Ishikawa (cell line): ENCODE measurements around the gene NR2F1.

Source experiments
- CEBPB ChIP-seq: IDR thresholded peaks from 2 replicates; pipeline ENCODE4 v1.6.1; 2012
- CREB1 ChIP-seq: IDR thresholded peaks from 2 replicates; pipeline ENCODE4 v1.6.1; 2012; ENCODE audit warnings: low read depth
- EP300 ChIP-seq: IDR thresholded peaks from 2 replicates; pipeline ENCODE4 v1.6.1; 2012; ENCODE audit warnings: borderline replicate concordance
- NFIC ChIP-seq: IDR thresholded peaks from 2 replicates; pipeline ENCODE4 v1.6.1; 2012
- TAF1 ChIP-seq: IDR thresholded peaks from 2 replicates; pipeline ENCODE4 v1.6.1; 2012; ENCODE audit warnings: low read depth, mild to moderate bottlenecking
- TCF12 ChIP-seq: IDR thresholded peaks from 2 replicates; pipeline ENCODE4 v1.6.1; 2012; ENCODE audit warnings: low read depth
- TEAD4 ChIP-seq: IDR thresholded peaks from 2 replicates; pipeline ENCODE4 v1.6.1; 2012
- YY1 ChIP-seq: IDR thresholded peaks from 2 replicates; pipeline ENCODE4 v1.6.1; 2012; ENCODE audit warnings: low read depth
- ZBTB7A ChIP-seq: IDR thresholded peaks from 2 replicates; pipeline ENCODE4 v1.6.1; 2012; ENCODE audit warnings: low read depth
- TF ChIP-seq, protein P1 (sequence below): IDR thresholded peaks from 2 replicates; pipeline ENCODE4 v1.6.1; 2012; ENCODE audit warnings: low read depth, mild to moderate bottlenecking
- TF ChIP-seq, protein P2 (sequence below): IDR thresholded peaks from 2 replicates; pipeline ENCODE4 v1.6.1; 2012
- TF ChIP-seq, protein P3 (sequence below): IDR thresholded peaks from 2 replicates; pipeline ENCODE4 v1.6.1; 2012

DNA sequence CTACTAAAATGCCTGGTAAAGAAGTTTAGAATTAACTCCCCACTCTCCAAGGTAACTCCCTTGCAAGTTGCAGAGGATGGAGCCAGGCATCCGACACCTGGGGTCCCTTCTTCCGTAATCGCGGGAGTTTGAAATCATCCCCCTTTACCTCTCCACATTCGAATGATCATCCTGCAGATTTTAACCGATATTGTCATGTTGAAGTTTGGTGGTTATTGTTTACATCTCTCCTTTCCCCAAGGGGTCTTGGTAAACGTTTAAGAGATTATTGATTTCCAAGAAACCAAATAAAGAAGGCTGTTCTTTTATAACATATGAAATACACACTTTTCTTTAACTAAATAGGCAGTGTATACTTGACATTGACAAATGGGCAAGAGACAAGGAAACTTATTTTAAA lies 26.7 kb downstream of the NR2F1 start:
- TF ChIP-seq YY1 (no peak), TAF1 (no peak), TEAD4 (no peak), EP300 (no peak), ZBTB7A (no peak), CREB1 (no peak), TCF12 (no peak), CEBPB (no peak), NFIC (no peak)
- TF ChIP-seq, protein P1, sequence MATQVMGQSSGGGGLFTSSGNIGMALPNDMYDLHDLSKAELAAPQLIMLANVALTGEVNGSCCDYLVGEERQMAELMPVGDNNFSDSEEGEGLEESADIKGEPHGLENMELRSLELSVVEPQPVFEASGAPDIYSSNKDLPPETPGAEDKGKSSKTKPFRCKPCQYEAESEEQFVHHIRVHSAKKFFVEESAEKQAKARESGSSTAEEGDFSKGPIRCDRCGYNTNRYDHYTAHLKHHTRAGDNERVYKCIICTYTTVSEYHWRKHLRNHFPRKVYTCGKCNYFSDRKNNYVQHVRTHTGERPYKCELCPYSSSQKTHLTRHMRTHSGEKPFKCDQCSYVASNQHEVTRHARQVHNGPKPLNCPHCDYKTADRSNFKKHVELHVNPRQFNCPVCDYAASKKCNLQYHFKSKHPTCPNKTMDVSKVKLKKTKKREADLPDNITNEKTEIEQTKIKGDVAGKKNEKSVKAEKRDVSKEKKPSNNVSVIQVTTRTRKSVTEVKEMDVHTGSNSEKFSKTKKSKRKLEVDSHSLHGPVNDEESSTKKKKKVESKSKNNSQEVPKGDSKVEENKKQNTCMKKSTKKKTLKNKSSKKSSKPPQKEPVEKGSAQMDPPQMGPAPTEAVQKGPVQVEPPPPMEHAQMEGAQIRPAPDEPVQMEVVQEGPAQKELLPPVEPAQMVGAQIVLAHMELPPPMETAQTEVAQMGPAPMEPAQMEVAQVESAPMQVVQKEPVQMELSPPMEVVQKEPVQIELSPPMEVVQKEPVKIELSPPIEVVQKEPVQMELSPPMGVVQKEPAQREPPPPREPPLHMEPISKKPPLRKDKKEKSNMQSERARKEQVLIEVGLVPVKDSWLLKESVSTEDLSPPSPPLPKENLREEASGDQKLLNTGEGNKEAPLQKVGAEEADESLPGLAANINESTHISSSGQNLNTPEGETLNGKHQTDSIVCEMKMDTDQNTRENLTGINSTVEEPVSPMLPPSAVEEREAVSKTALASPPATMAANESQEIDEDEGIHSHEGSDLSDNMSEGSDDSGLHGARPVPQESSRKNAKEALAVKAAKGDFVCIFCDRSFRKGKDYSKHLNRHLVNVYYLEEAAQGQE: no peak
- TF ChIP-seq, protein P2, sequence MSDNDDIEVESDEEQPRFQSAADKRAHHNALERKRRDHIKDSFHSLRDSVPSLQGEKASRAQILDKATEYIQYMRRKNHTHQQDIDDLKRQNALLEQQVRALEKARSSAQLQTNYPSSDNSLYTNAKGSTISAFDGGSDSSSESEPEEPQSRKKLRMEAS: no peak
- TF ChIP-seq, protein P3, sequence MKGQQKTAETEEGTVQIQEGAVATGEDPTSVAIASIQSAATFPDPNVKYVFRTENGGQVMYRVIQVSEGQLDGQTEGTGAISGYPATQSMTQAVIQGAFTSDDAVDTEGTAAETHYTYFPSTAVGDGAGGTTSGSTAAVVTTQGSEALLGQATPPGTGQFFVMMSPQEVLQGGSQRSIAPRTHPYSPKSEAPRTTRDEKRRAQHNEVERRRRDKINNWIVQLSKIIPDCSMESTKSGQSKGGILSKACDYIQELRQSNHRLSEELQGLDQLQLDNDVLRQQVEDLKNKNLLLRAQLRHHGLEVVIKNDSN: no peak
